ENCODE data around the gene ADAM10. TPM values are rescaled to one million over a fixed set of nuclear protein-coding genes. Genes with fewer than 3 reads are reported as not detected.

ADAM10 gene
- total and polyA plus RNA-seq, 2 of the 4 experiments (the other 2 are of a cell fraction): 110 to 185 TPM

- ChIA-PET CTCF (no interaction called here), POLR2A (ENCODE audit: unreplicated experiment) (no interaction called here)
- no peak for DNase-seq
- Histone ChIP-seq H3K4me3 (ENCODE audit: insufficient read depth, low read depth, low read length) (no peak overlapping the region), H3K27ac (ENCODE audit: insufficient read depth, low read length) (no peak overlapping the region), H2AK9ac (replicated peaks; ENCODE audit: low read depth, low read length, poor library complexity) (no peak overlapping the region), H3K9me3 (ENCODE audit: control insufficient read depth, insufficient read depth, low read length) (peaks cover 3% of the 10 kb centered on the region; the same call in 1 of the 2 replicates), H3K36me3 (ENCODE audit: control insufficient read depth, insufficient read depth, low read length) (no peaks in the 10 kb centered on the region), H3K79me1 (ENCODE audit: low read depth in 1 of 2, low read length in 2 of 2) (no peaks in the 10 kb centered on the region), H2AK5ac (ENCODE audit: low read depth, low read length) (no peak overlapping the region), H2AFZ (replicated peaks; ENCODE audit: low read length, poor library complexity) (no peak overlapping the region), H3K9ac (ENCODE audit: low read depth, low read length) (no peak overlapping the region), H3K4ac (ENCODE audit: low read depth, low read length) (no peak overlapping the region), H2BK120ac (ENCODE audit: low read depth, low read length) (no peak overlapping the region), H3K18ac (ENCODE audit: low read depth, low read length) (no peak overlapping the region), H2BK5ac (ENCODE audit: low read depth, low read length, poor library complexity, severe bottlenecking) (no peak overlapping the region), H2BK20ac (ENCODE audit: low read depth, low read length) (no peak overlapping the region), H3K23ac (ENCODE audit: low read depth, low read length) (no peak overlapping the region), H3K14ac (replicated peaks; ENCODE audit: low read depth, low read length) (no peak overlapping the region), H3K56ac (ENCODE audit: extremely low read depth, insufficient read depth, low read length) (no peak overlapping the region), H4K20me1 (ENCODE audit: insufficient read depth, low read length) (no peaks in the 10 kb centered on the region), H4K8ac (ENCODE audit: low read depth in 2 of 2, low read length in 2 of 2) (no peak overlapping the region), H2BK15ac (ENCODE audit: low read depth, low read length) (no peak overlapping the region), H3K4me1 (ENCODE audit: control insufficient read depth, insufficient read depth, low read length) (no peaks in the 10 kb centered on the region), H3K9me1 (ENCODE audit: insufficient read depth, low read length) (no peaks in the 10 kb centered on the region), H3K27me3 (ENCODE audit: control insufficient read depth, insufficient read depth, low read length) (no peaks in the 10 kb centered on the region), H3K4me2 (ENCODE audit: low read depth, low read length) (no peak overlapping the region), H4K5ac (ENCODE audit: low read depth, low read length) (no peak overlapping the region), H4K91ac (ENCODE audit: insufficient read depth, low read depth, low read length) (no peak overlapping the region)
- intact Hi-C loops (cut with micrococcal nuclease): no loop called here
- no CpG with 5 or more reads among the region's 4 CpGs for WGBS, 2 experiments (ENCODE audit: extremely low coverage in 2 of 2, insufficient read length in 1 of 2)
- BruUV-seq (replicated peaks): no TSS peak
- dilution Hi-C loops (cut with HindIII; ENCODE audit: low sequenced_read_pairs, unreplicated experiment): no loop called here
- in situ Hi-C loops (cut with MboI; ENCODE audit: low sequenced_read_pairs): no loop called here
- TF ChIP-seq NFE2L2 (IDR thresholded peaks at IDR 0.05; ENCODE audit: low read depth, low read length) (no peak), RAD21 (IDR thresholded peaks at IDR 0.05; ENCODE audit: low read length) (no peak), BHLHE40 (IDR thresholded peaks at IDR 0.05; ENCODE audit: low read depth, low read length) (no peak), CEBPB (IDR thresholded peaks at IDR 0.05; ENCODE audit: low read depth, low read length) (no peak), RCOR1 (IDR thresholded peaks at IDR 0.05; ENCODE audit: insufficient replicate concordance, low read length) (no peak), POLR2A (IDR thresholded peaks at IDR 0.05; ENCODE audit: low read depth, low read length) (no peak), RFX5 (IDR thresholded peaks at IDR 0.05; ENCODE audit: low read depth, low read length) (no peak), CTCF (conservative IDR thresholded peaks at IDR 0.05; ENCODE audit: low read depth, low read length) (no peak), USF2 (IDR thresholded peaks at IDR 0.05; ENCODE audit: low read depth, low read length) (no peak), FOS (IDR thresholded peaks at IDR 0.05; ENCODE audit: low read depth, low read length) (no peak), CHD1 (IDR thresholded peaks at IDR 0.05; ENCODE audit: low read depth, low read length) (no peak), MAZ (IDR thresholded peaks at IDR 0.05; ENCODE audit: borderline replicate concordance, low read depth, low read length) (no peak)
- TF ChIP-seq, protein P1, sequence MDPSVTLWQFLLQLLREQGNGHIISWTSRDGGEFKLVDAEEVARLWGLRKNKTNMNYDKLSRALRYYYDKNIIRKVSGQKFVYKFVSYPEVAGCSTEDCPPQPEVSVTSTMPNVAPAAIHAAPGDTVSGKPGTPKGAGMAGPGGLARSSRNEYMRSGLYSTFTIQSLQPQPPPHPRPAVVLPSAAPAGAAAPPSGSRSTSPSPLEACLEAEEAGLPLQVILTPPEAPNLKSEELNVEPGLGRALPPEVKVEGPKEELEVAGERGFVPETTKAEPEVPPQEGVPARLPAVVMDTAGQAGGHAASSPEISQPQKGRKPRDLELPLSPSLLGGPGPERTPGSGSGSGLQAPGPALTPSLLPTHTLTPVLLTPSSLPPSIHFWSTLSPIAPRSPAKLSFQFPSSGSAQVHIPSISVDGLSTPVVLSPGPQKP (IDR thresholded peaks at IDR 0.05; ENCODE audit: borderline replicate concordance, low read depth, low read length): no peak
- ATAC-seq (ENCODE audit: low read depth): no peak
Observed at GRCh38 chr15:58573270-58573669, 176.2 kb downstream of the ADAM10 start.
